CD14-positive monocyte (primary cell): ENCODE results near the gene ZNF697. TPM values are rescaled to one million over a fixed set of nuclear protein-coding genes. Genes with fewer than 3 reads are reported as not detected.
"Not testable (repeated sequence)": the region's sequence is repeated elsewhere in the genome, so short reads cannot be mapped to it uniquely, and the experiment has no call there.

Experiments
- DNase-seq, 3 donors: peaks; one replicate each; pipeline ENCODE4 v3.0.0-alpha.2; 2011 to 2022
- H2AFZ ChIP-seq: 2 replicates; pipeline ENCODE4 v1.6.0; 2012; ENCODE audit warnings: mild to moderate bottlenecking, low read depth, low read length, inconsistent platforms; ENCODE audit not compliant: insufficient read depth, poor library complexity, severe bottlenecking
- H3K27ac ChIP-seq, 2 donors: 1 replicate in 1 of 2; 2 replicates in 1 of 2; pipeline ENCODE4 v1.5.1; 2012 to 2013; ENCODE audit warnings: low read length in 2 of 2, control low read depth in 1 of 2, inconsistent platforms in 1 of 2, low read depth in 1 of 2, mild to moderate bottlenecking in 1 of 2
- H3K27me3 ChIP-seq, 2 donors: one replicate each; pipeline versions ENCODE4 v1.6.0 to v1.6.1; 2011 to 2013; ENCODE audit warnings: low read length in 2 of 2; ENCODE audit not compliant: control insufficient read depth in 2 of 2, insufficient read depth in 2 of 2
- H3K36me3 ChIP-seq, 2 donors: replicated peaks in 1 of 2; 1 replicate in 1 of 2; 2 replicates in 1 of 2; pipeline versions ENCODE4 v1.5.1 to v1.6.1; 2012 to 2013; ENCODE audit warnings: low read length in 2 of 2, control low read depth in 1 of 2, inconsistent platforms in 1 of 2, mild to moderate bottlenecking in 1 of 2; ENCODE audit not compliant: insufficient read depth in 2 of 2, control insufficient read depth in 1 of 2
- H3K4me1 ChIP-seq, 2 donors: 1 replicate in 1 of 2; 2 replicates in 1 of 2; pipeline versions ENCODE4 v1.5.1 to v1.6.1; 2012 to 2013; ENCODE audit warnings: low read length in 2 of 2, control low read depth in 1 of 2, inconsistent platforms in 1 of 2, mild to moderate bottlenecking in 1 of 2, moderate library complexity in 1 of 2; ENCODE audit not compliant: insufficient read depth in 2 of 2, control insufficient read depth in 1 of 2
- H3K4me2 ChIP-seq: replicated peaks from 2 replicates; pipeline ENCODE3; 2012; ENCODE audit warnings: low read length, moderate library complexity, mild to moderate bottlenecking; ENCODE audit not compliant: poor library complexity, severe bottlenecking; ENCODE audit errors: extremely low read depth
- H3K4me3 ChIP-seq, 3 experiments: fragments of 200-600 bp in 1 of 3; sonication (generic) in 1 of 3; replicated peaks in 1 of 3; 1 replicate in 2 of 3; 2 replicates in 1 of 3; pipeline ENCODE4 v1.5.1; 2011 to 2013; ENCODE audit warnings: low read length in 3 of 3, mild to moderate bottlenecking in 3 of 3, control low read depth in 2 of 3, low read depth in 2 of 3, inconsistent platforms in 1 of 3, moderate library complexity in 1 of 3
- H3K79me2 ChIP-seq: 2 replicates; pipeline ENCODE4 v1.6.0; 2012; ENCODE audit warnings: mild to moderate bottlenecking, control low read depth, inconsistent platforms, low read length, moderate library complexity; ENCODE audit not compliant: insufficient read depth
- H3K9ac ChIP-seq: 2 replicates; pipeline ENCODE4 v1.6.0; 2017; ENCODE audit warnings: low read length, mild to moderate bottlenecking; ENCODE audit not compliant: insufficient read depth, poor library complexity, severe bottlenecking
- H3K9me3 ChIP-seq, 2 donors: replicated peaks in 1 of 2; 1 replicate in 1 of 2; 2 replicates in 1 of 2; pipeline versions ENCODE4 v1.5.1 to v1.6.1; 2012 to 2013; ENCODE audit warnings: low read length in 2 of 2, control low read depth in 1 of 2; ENCODE audit not compliant: control insufficient read depth in 1 of 2, insufficient read depth in 1 of 2
- H4K20me1 ChIP-seq: 2 replicates; pipeline ENCODE4 v1.6.0; 2012; ENCODE audit warnings: mild to moderate bottlenecking, low read length, control low read depth, moderate library complexity; ENCODE audit not compliant: insufficient read depth
- H3K27ac Mint-ChIP-seq, 7 donors: one replicate each; pipeline ENCODE4 v1.8.0; 2020; ENCODE audit warnings: mild to moderate bottlenecking in 7 of 7, mixed read lengths in 7 of 7, moderate library complexity in 6 of 7, inconsistent platforms in 2 of 7
- H3K27me3 Mint-ChIP-seq, 3 donors: one replicate each; pipeline ENCODE4 v1.8.0; 2021 to 2022; ENCODE audit warnings: low read depth in 3 of 3, mild to moderate bottlenecking in 3 of 3, mixed read lengths in 3 of 3, moderate library complexity in 3 of 3, inconsistent platforms in 1 of 3
- H3K36me3 Mint-ChIP-seq, 2 donors: one replicate each; pipeline ENCODE4 v1.8.0; 2020; ENCODE audit warnings: mixed read lengths in 2 of 2, inconsistent platforms in 1 of 2, mild to moderate bottlenecking in 1 of 2
- H3K4me1 Mint-ChIP-seq: one replicate; pipeline ENCODE4 v1.8.0; 2020; ENCODE audit warnings: mild to moderate bottlenecking, mixed read lengths
- H3K4me3 Mint-ChIP-seq, 2 donors: one replicate each; pipeline ENCODE4 v1.8.0; 2020; ENCODE audit warnings: mild to moderate bottlenecking in 2 of 2, mixed read lengths in 2 of 2, moderate library complexity in 1 of 2
- H3K9me3 Mint-ChIP-seq, 7 donors: one replicate each; pipeline ENCODE4 v1.8.0; 2020 to 2022; ENCODE audit warnings: mixed read lengths in 7 of 7, mild to moderate bottlenecking in 6 of 7, moderate library complexity in 6 of 7, inconsistent platforms in 2 of 7
- CTCF ChIP-seq: fragments of 200-600 bp; IDR thresholded peaks from one replicate; pipeline ENCODE4 v1.8.0; 2022; ENCODE audit warnings: antibody characterized with exemption, mild to moderate bottlenecking
- WGBS: methylation state at CpG from one replicate; pipeline ENCODE4 v1.1.5; 2013; ENCODE audit warnings: missing lambda C conversion rate; ENCODE audit not compliant: insufficient coverage; 5-methylcytosine and 5-hydroxymethylcytosine counted together
- intact Hi-C, 2 donors: fragments of 100-400 bp; cut with micrococcal nuclease; formaldehyde crosslinking; loops; one replicate each; pipeline versions ENCODE4 v1.15.0 to v1.15.1; 2023
- polyA plus RNA-seq, 3 donors: library from polyadenylated mRNA; depleted of rRNA in 1 of 3; unstranded in 2 of 3; stranded (reverse) in 1 of 3; fragments of 300-500 nt in 2 of 3; fragments of >200 nt in 1 of 3; fragmentation: Illumina TruSeq in 2 of 3; gene quantifications; 1 replicate in 2 of 3; 2 replicates in 1 of 3; pipeline ENCODE4 v1.2.3, GENCODE V29; 2012 to 2021

ZNF697 gene
- polyA plus RNA-seq, 3 donors = 0.37 to 3.1 (median 0.49) TPM

GRCh38 chr1:119611701-119612113, 36.4 kb downstream of the ZNF697 start:
- H3K36me3 ChIP-seq = no peaks in the 10 kb centered on the region
- peak; percentile 98 for TF ChIP-seq CTCF
- no peak overlapping the region for H3K27ac Mint-ChIP-seq
- peaks cover 13 to 24% of the 10 kb centered on the region in 2 donors for H3K4me1 ChIP-seq
- H3K9me3 ChIP-seq = no peaks in the 10 kb centered on the region
- H3K27ac ChIP-seq = no peak overlapping the region
- no peak overlapping the region for H3K4me2 ChIP-seq
- 16% methylated on average over 5 of the region's 8 CpGs for WGBS
- no peaks in the 10 kb centered on the region for H3K9me3 Mint-ChIP-seq
- H3K9ac ChIP-seq = no peak overlapping the region
- DNase-seq = peak; percentile 42 to 61 (median 58)
- no peak overlapping the region for H3K4me3 ChIP-seq
- peaks cover 21% of the 10 kb centered on the region for H3K4me1 Mint-ChIP-seq
- H3K27me3 ChIP-seq = no peaks in the 10 kb centered on the region
- no peaks in the 10 kb centered on the region for H4K20me1 ChIP-seq
- no peak overlapping the region for H3K4me3 Mint-ChIP-seq
- no peaks in the 10 kb centered on the region for H3K36me3 Mint-ChIP-seq
- intact Hi-C loops = loop anchor here (5.0 to 10.0 kb wide), 3 partner anchors 51 to 64 kb away; no protein-coding TSS in a partner anchor
- peaks cover 0 to 5% (median 1%) of the 10 kb centered on the region in 3 donors for H3K27me3 Mint-ChIP-seq
- no peaks in the 10 kb centered on the region for H3K79me2 ChIP-seq
- H2AFZ ChIP-seq = no peak overlapping the region

- H3K4me2 ChIP-seq, H2AFZ ChIP-seq, H3K27me3 ChIP-seq, H3K9me3 ChIP-seq, H4K20me1 ChIP-seq, H3K27ac ChIP-seq, intact Hi-C loops, H3K36me3 ChIP-seq, H3K4me3 Mint-ChIP-seq, DNase-seq, H3K79me2 ChIP-seq, H3K27me3 Mint-ChIP-seq, H3K36me3 Mint-ChIP-seq, H3K9ac ChIP-seq, H3K9me3 Mint-ChIP-seq, H3K4me3 ChIP-seq: not testable (repeated sequence)
- peak overlapping the region in 2 of 7 donors; percentile 1 to 9 for H3K27ac Mint-ChIP-seq
- peaks cover 35% of the 10 kb centered on the region for H3K4me1 Mint-ChIP-seq
- 100% methylated on average over 3 of the region's 6 CpGs for WGBS
- peaks cover 22 to 38% of the 10 kb centered on the region in 2 donors for H3K4me1 ChIP-seq
These were observed 39.2 kb downstream of the ZNF697 start for GRCh38 chr1:119608816-119609215.
